Pons (tissue), 1 donor: ENCODE measurements around the gene PCDHGC5.
A peak's percentile ranks its signal among the peaks of the same experiment; 100 is the strongest.

Source experiments
- DNase-seq: peaks from one replicate; pipeline ENCODE4 v3.0.0-alpha.2; 2016; ENCODE audit warnings: low spot score

Gene PCDHGC5

DNA sequence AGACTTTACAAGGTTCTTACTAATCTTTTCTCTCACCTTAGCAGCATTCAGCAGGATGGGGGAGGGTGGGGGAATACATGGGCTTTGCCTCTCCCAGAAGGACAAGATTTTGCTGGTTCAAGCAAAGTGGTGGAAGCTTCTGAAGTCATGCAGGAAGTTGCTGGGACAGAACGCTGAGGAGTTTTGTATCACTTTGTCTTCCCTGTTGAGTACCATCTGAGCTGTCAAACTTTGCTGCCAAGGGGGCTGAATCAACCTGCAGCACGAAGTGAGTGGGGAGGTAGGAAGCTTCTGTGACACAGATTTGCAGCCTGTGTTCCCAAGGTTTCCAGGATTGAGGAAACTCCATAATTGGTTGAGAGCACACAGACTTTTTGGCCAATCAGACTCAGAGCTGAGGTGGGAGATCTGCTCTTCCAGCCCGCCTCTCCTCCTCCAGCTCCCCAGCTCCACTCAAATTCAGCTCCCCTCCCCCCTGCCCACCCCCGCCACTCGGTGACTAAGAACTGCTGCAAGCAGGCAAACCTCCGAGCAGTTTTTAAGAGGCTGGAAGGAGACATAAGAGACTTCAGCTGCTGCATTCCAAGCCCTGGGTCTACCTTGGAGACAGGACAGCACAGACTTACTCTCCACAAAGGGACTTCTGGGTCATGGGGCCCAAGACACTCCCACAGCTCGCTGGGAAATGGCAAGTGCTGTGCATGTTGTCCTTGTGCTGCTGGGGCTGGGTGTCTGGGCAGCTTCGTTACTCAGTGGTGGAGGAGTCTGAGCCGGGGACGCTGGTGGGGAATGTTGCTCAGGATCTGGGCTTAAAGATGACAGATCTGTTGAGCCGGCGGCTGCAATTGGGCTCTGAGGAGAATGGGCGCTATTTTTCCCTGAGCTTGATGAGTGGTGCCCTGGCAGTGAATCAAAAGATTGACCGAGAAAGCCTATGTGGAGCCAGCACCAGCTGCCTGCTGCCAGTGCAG lies at the start of gene PCDHGC5:
TSS of gene PCDHGC5 (plus strand) at position 491 of the 971 bp plus-strand sequence. CDS start at position 651, 160 bp downstream.
- peak; percentile 60 for DNase-seq

DNA sequence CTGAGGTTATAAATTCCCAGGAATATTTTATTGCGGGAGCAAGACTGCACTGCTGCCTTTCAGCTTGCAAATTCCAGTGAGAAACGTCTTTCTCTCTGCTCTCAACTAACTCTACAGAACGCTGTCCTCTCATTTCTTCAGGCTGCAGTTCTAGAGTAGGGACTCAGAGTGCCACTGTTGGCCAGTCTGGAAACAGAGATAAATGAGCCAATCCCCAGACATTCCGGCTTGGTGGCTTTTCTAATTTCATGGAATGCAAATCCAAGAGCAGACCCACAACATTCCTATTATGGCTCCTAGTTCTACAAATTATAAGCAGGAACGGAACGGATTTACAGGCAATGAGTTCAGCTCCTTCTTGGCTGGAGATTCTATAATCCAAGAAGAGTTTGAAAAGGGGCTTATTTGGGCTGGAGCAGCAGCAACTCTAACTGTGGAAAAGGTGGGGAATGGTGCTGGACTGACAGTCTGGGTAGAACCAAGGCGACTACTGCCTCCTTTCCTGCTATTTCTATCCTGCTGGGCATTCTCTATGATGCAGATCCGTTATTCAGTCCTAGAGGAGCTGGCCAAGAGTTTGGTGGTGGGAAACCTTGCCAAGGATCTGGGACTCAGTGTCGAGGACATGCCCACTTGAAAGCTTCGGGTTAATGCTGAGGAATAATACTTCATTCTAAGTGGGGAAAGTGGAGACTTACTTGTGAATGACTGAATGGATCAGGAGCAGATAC lies 49.3 kb upstream of the PCDHGC5 start:
- DNase-seq, result no peak

DNA sequence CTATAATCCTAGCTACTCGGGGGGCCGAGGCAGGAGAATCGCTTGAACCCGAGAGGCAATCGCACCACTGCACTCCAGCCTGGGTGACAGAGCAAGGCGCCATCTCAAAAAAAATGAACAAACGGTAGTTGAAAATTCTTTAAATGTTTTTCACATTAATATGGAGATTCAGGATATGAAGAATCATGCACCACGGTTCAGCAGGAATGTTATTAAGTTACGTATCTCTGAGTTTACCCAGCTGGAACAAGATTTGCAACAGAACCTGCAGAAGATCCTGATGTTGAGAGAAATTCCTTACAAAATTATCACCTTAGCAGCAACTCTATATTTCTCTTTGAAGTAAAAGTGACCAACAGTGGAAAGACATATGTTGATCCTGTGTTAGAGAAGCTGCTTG lies 48.5 kb upstream of the PCDHGC5 start:
- DNase-seq, result no peak

DNA sequence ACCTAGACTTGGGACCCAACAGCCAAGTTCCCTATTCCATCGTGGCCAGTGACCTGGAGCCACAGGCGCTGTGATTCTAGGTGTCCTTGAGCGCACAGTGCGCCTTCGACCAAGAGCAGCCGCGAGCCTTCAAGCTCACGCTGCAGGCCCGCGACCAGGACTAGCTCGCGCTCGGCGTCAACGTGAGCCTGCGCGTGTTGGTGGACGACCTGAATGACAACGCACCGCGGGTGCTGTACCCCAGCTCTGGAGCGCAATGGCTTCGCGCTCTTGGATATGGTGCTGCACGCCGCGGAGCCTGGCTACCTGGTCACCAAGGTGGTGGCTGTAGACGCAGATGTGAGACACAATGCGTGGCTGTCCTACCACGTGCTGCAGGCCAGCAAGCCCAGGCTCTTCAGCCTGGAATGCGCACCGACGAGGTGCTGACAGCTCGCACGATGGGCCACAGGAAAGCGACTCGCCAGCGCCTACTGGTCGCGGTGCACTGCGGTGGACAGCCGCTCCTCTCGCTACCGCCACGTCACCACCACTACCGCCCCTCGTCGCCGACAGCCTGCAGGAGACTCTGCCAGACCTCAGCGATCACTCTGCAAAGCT lies 47.2 kb upstream of the PCDHGC5 start:
- no peak for DNase-seq

DNA sequence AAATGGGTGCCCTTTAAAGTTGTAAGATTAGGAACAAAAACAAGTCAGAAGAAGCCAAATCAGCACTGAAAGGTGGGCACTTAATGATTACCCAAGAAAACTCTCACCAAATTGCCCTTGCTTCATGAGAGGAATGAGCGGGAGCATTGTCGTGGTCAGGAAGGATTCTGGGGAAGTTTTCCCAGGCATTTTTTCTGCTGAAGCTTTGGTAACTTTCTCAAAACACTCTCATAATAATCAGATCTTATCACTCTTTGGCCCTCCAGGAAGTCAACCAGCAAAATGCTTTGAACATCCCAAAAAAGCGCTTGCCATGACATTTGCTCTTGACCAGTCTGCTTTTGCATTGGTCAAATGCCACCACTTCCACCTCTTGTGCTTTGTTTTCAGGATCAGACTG lies 23.5 kb upstream of the PCDHGC5 start:
- DNase-seq, result no peak

DNA sequence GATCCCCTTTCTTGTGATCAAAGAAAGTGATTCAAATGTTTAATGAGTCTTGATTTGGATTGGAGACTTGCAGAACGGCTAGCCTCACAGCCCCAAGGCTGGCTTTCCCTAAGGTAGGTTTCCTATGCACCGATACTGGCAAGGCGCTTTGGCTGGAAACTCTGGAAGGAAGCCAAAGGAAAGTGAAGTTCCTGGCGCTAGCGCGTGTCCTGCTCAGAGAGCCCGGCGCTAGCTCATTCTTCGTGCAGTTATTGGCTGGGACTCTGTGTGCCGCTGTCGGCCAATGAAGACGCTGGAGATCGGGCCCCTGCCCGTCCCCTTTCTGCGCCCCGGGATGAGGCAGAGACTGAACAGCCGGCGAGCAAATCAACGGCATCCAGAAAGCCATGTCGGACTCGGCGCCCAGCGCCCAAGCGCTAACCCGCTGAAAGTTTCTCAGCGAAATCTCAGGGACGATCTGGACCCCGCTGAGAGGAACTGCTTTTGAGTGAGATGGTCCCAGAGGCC lies 13.2 kb upstream of the PCDHGC5 start, which contains the start of gene PCDHGC3:
TSS of gene PCDHGC3 (plus strand) at position 342 of the 507 bp plus-strand sequence. CDS start at position 493, 151 bp downstream.
- DNase-seq, result peak; percentile 85

DNA sequence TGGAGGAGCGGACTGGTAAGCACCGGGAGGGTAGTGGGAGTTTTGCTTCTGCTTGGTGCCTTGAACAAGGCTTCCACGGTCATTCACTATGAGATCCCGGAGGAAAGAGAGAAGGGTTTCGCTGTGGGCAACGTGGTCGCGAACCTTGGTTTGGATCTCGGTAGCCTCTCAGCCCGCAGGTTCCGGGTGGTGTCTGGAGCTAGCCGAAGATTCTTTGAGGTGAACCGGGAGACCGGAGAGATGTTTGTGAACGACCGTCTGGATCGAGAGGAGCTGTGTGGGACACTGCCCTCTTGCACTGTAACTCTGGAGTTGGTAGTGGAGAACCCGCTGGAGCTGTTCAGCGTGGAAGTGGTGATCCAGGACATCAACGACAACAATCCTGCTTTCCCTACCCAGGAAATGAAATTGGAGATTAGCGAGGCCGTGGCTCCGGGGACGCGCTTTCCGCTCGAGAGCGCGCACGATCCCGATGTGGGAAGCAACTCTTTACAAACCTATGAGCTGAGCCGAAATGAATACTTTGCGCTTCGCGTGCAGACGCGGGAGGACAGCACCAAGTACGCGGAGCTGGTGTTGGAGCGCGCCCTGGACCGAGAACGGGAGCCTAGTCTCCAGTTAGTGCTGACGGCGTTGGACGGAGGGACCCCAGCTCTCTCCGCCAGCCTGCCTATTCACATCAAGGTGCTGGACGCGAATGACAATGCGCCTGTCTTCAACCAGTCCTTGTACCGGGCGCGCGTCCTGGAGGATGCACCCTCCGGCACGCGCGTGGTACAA lies 12.6 kb upstream of the PCDHGC5 start:
- no peak for DNase-seq

DNA sequence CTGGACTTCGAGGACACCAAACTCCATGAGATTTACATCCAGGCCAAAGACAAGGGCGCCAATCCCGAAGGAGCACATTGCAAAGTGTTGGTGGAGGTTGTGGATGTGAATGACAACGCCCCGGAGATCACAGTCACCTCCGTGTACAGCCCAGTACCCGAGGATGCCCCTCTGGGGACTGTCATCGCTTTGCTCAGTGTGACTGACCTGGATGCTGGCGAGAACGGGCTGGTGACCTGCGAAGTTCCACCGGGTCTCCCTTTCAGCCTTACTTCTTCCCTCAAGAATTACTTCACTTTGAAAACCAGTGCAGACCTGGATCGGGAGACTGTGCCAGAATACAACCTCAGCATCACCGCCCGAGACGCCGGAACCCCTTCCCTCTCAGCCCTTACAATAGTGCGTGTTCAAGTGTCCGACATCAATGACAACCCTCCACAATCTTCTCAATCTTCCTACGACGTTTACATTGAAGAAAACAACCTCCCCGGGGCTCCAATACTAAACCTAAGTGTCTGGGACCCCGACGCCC lies 11.8 kb upstream of the PCDHGC5 start:
- DNase-seq, result no peak

DNA sequence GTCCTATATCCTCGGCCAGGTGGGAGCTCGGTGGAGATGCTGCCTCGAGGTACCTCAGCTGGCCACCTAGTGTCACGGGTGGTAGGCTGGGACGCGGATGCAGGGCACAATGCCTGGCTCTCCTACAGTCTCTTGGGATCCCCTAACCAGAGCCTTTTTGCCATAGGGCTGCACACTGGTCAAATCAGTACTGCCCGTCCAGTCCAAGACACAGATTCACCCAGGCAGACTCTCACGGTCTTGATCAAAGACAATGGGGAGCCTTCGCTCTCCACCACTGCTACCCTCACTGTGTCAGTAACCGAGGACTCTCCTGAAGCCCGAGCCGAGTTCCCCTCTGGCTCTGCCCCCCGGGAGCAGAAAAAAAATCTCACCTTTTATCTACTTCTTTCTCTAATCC lies 11.1 kb upstream of the PCDHGC5 start:
- no peak for DNase-seq

DNA sequence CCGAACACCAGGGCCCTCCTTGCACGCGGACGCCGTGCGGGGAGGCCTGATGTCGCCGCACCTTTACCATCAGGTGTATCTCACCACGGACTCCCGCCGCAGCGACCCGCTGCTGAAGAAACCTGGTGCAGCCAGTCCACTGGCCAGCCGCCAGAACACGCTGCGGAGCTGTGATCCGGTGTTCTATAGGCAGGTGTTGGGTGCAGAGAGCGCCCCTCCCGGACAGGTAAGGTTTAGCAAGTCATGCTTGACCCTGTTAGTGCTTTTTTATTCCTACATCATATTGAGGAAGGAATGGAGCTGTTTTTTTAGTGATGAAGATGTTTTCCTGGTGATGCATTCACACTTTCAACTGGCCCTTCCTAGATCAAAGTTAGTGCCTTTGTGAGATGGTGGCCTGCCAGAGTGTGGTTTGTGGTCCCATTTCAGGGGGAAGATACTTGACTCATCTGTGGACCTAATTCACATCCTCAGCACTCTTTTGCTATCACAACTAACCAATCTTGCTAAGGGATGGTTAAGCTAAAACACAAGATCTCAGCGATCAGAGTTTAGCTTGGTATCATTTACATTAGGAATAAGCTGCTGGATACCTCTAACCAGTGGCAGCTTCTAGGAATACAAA lies 10.4 kb upstream of the PCDHGC5 start:
- no peak for DNase-seq

DNA sequence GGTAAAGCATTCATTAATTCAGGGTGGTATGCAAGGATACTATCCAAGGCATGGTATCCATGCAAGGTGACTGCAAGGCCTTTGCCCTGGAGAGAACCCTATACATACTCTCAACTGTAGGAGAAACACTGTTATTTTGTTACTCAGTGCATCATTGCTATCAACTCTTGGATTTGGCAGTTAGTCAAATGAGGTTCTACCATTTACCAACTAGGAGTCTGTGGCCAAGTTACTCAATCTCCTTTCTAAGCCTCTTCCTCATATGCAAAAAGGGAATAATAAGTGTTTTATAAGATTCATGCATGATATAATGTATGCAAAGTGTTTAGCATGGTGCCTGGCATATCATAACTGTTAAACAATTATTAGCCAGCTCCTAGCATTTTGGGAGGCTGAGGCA lies 9.1 kb upstream of the PCDHGC5 start:
- no peak for DNase-seq

DNA sequence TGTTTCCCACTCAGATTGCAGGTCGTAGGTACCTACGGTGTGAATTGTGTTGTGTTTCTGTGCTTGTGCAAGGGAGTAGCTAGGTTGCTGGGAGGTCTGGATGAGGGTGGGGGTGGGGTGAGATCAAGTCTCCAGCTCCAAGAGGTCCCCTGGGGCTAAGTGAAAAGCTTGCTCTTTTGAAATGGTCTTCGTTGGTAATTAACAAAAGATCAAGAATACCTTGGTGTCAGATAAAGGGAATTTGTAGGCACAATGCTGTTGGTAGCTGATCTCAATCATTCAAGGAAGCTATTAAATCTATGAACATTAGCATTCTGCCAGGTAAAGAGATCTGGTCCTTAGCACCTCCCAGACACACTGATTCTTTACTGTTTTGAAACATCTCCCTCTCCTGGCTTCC lies 5.0 kb upstream of the PCDHGC5 start:
- DNase-seq, result no peak

DNA sequence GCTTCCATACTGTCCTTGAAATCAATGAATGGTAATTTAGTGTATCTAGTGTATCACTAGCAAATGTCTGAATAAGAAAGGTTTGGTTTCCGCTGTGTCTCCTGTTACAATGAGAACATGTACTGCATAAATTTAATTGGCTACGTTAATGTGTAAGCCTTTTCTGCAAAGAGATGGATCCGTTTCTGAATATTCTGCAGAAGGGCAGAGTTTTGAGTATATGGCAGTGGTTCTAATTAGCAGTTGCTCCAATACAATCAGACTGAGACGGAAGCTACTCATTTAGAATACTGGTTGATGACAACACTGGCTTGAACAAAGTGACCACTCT lies 4.6 kb upstream of the PCDHGC5 start:
- DNase-seq, result peak; percentile 8

DNA sequence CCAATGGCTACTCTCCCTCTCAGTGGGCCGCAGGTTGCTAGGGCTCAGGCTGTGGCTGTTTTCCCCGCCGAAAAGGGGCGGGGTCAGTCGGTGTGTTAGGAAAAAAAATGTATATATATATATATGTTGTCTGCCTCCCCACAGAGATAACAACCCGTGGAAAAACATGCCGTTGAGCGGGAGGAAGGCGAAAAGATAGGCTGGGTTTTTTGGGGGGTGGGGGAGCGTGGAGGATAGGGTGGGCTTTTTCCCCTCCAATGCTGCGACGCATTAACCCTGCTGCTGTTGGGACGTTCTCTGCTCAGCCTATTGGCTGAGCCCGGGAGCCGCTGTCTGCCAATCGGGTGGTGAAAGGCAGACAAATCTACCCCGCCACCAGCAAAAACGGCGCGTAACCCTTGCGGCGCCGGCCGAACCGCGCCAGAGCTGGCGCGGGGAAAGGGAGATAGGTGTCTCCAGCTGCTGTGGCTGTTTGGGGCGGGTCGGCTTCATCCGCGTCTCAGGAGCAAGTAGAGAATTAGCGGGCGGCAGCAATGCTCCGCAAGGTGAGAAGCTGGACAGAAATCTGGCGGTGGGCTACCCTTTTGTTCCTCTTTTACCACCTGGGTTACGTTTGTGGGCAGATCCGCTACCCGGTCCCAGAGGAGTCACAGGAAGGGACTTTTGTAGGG lies 4.1 kb upstream of the PCDHGC5 start, which contains the start of gene PCDHGC4:
TSS of gene PCDHGC4 (plus strand) at position 390 of the 671 bp plus-strand sequence. CDS start at position 534, 144 bp downstream.
- no peak for DNase-seq

DNA sequence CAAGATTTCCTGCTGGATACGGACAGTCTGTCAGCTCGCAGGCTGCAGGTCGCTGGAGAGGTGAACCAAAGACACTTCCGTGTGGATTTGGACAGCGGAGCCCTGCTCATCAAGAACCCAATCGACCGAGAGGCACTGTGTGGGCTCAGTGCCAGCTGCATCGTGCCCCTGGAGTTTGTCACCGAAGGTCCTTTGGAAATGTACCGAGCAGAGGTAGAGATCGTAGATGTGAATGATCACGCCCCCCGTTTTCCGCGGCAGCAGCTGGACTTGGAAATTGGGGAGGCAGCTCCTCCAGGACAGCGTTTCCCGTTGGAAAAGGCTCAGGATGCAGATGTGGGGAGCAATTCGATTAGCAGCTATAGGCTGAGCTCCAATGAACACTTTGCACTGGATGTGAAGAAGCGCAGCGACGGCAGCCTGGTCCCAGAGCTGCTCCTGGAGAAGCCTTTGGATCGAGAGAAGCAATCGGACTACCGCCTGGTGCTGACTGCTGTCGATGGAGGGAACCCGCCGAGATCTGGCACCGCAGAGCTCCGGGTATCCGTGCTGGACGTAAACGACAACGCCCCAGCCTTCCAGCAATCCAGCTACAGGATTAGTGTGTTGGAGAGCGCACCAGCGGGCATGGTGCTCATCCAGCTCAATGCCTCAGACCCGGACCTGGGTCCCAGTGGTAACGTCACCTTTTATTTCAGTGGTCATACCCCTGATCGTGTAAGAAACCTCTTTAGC lies 3.4 kb upstream of the PCDHGC5 start:
- DNase-seq, result no peak

DNA sequence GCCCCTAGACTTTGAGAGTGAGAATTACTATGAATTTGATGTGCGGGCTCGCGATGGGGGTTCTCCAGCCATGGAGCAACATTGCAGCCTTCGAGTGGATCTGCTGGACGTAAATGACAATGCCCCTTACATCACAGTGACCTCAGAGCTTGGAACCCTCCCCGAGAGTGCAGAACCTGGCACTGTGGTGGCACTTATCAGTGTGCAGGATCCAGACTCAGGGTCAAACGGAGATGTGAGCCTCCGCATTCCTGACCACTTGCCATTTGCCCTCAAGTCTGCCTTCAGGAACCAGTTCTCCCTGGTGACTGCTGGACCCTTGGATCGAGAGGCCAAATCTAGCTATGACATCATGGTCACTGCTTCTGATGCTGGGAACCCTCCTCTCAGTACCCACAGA lies 2.8 kb upstream of the PCDHGC5 start:
- no peak for DNase-seq

DNA sequence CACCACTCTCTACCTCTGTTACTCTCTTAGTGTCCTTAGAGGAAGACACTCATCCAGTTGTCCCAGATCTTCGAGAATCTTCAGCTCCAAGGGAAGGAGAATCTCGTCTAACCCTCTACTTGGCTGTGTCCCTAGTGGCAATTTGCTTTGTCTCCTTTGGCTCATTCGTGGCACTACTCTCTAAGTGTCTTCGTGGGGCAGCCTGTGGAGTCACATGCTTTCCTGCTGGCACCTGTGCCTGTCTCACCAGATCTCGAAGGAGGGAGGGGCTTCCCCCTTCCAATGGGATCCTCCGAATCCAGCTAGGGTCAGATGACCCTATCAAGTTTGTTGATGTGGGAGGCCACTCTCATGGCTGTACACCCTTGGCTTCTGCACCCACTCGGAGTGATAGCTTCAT lies 1.8 kb upstream of the PCDHGC5 start:
- no peak for DNase-seq

DNA sequence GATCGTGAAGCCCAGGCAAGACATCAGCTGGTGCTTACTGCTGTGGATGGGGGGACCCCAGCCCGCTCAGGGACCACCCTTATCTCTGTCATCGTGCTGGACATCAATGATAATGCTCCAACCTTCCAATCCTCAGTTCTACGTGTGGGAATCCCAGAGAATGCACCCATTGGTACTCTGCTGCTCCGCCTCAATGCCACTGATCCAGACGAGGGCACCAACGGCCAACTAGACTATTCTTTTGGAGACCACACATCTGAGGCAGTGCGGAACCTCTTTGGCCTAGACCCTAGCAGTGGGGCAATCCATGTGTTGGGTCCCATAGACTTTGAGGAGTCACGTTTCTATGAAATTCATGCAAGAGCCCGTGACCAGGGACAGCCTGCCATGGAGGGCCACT lies 960 bp downstream of the PCDHGC5 start:
- no peak for DNase-seq

DNA sequence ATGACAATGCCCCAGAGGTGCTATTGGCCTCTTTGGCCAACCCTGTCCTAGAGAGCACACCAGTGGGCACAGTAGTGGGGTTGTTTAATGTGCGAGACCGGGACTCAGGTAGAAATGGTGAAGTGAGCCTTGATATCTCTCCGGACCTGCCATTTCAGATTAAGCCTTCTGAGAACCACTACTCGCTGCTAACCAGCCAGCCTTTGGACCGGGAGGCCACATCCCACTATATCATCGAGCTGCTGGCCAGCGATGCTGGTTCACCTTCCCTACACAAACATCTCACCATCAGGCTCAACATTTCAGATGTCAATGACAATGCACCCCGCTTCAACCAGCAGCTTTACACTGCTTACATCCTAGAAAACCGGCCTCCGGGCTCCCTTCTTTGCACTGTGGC lies 1.4 kb downstream of the PCDHGC5 start:
- no peak for DNase-seq

DNA sequence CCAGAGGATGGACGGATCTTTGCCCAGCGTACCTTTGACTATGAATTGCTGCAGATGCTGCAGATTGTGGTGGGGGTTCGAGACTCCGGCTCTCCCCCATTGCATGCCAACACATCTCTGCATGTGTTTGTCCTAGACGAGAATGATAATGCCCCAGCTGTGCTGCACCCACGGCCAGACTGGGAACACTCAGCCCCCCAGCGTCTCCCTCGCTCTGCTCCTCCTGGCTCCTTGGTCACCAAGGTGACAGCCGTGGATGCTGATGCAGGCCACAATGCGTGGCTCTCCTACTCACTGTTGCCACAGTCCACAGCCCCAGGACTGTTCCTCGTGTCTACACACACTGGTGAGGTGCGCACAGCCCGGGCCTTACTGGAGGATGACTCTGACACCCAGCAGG lies 1.9 kb downstream of the PCDHGC5 start:
- no peak for DNase-seq
